Common myeloid progenitor, CD34-positive (primary cell): Measurements from ENCODE around the gene RAB15.
A peak's percentile ranks its signal among the peaks of the same experiment; 100 is the strongest.

ENCODE experiments used
- CTCF ChIA-PET: fragments of 350-600 bp; sonication (Branson Sonifier 250); formaldehyde crosslinking; loops from one replicate; lab custom pipeline; 2021; ENCODE audit warnings: antibody characterized with exemption; lab: Charles Lee
- POLR2A ChIA-PET: fragments of 350-600 bp; sonication (Branson Sonifier 250); formaldehyde crosslinking; loops from one replicate; lab custom pipeline; 2021; ENCODE audit warnings: antibody characterized with exemption; lab: Charles Lee
- DNase-seq, 3 donors: peaks; one replicate each; pipeline versions ENCODE4 v3.0.0 to v3.0.0-alpha.2; 2013
- H3K27ac ChIP-seq, 2 experiments: 1 replicate in 1 of 2; 2 replicates in 1 of 2; pipeline ENCODE4 v1.7.0; 2013; ENCODE audit warnings: inconsistent platforms in 2 of 2, low read length in 2 of 2, mild to moderate bottlenecking in 2 of 2, low read depth in 1 of 2, moderate library complexity in 1 of 2; ENCODE audit not compliant: severe bottlenecking in 2 of 2, insufficient read depth in 1 of 2, poor library complexity in 1 of 2
- H3K27me3 ChIP-seq, 5 experiments: replicated peaks in 2 of 5; 1 replicate in 3 of 5; 2 replicates in 2 of 5; pipeline versions ENCODE4 v1.6.1 to v1.7.0; 2013; ENCODE audit warnings: low read length in 4 of 5, mild to moderate bottlenecking in 2 of 5, moderate library complexity in 2 of 5, inconsistent platforms in 1 of 5; ENCODE audit not compliant: insufficient read depth in 5 of 5, control insufficient read depth in 4 of 5
- H3K36me3 ChIP-seq, 4 experiments: 1 replicate in 2 of 4; 2 replicates in 2 of 4; pipeline versions ENCODE4 v1.6.1 to v1.7.0; 2013; ENCODE audit warnings: low read length in 3 of 4, control low read depth in 1 of 4, mild to moderate bottlenecking in 1 of 4; ENCODE audit not compliant: control insufficient read depth in 4 of 4, insufficient read depth in 4 of 4
- H3K4me1 ChIP-seq, 4 experiments: 1 replicate in 3 of 4; 2 replicates in 1 of 4; pipeline versions ENCODE4 v1.6.1 to v1.7.1; 2013; ENCODE audit warnings: low read length in 3 of 4, mild to moderate bottlenecking in 3 of 4, control low read depth in 1 of 4, inconsistent platforms in 1 of 4, moderate library complexity in 1 of 4; ENCODE audit not compliant: control insufficient read depth in 4 of 4, insufficient read depth in 4 of 4; ENCODE audit errors: control extremely low read depth in 1 of 4
- H3K4me3 ChIP-seq, 7 experiments: 1 replicate in 4 of 7; 2 replicates in 3 of 7; pipeline versions ENCODE4 v1.5.1 to v1.7.0; 2013; ENCODE audit warnings: mild to moderate bottlenecking in 7 of 7, low read length in 6 of 7, moderate library complexity in 6 of 7, inconsistent platforms in 2 of 7, low read depth in 2 of 7, control low read depth in 1 of 7; ENCODE audit not compliant: insufficient read depth in 4 of 7, control insufficient read depth in 1 of 7; ENCODE audit errors: extremely low read depth in 1 of 7
- H3K9me3 ChIP-seq, 5 experiments: 1 replicate in 4 of 5; 2 replicates in 1 of 5; pipeline versions ENCODE4 v1.6.1 to v1.7.1; 2013; ENCODE audit warnings: low read length in 4 of 5, mild to moderate bottlenecking in 2 of 5, inconsistent platforms in 1 of 5, low read depth in 1 of 5, moderate library complexity in 1 of 5; ENCODE audit not compliant: control insufficient read depth in 4 of 5, insufficient read depth in 2 of 5; ENCODE audit errors: control extremely low read depth in 1 of 5
- WGBS: methylation state at CpG from one replicate; pipeline ENCODE4 v1.1.5; 2013; ENCODE audit not compliant: insufficient coverage; 5-methylcytosine and 5-hydroxymethylcytosine counted together

RAB15 gene

DNA sequence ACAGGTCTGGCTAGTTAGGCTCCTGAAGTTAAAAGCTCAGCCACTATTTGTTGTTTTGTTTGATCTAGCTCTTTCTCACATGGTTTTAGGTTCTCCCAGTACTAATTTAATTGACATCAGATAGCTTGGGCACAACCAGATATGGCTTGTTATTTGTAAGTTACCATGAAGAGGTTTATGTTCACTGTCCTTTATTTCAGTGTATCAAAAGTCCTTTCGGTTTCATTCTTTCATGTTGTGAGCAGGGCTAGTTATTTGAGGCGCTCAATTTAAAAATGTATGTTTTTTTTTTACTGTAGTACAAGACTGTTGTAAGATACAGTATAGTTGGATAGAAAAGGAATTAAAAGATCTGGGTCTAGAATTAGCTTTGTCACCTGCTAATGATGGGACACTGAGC is 36.6 kb downstream of the RAB15 start:
- Histone ChIP-seq H3K36me3 (peaks cover 22 to 54% (median 37%) of the 10 kb centered on the region in 4 experiments), H3K4me3 (no peak overlapping the region), H3K27me3 (no peaks in the 10 kb centered on the region), H3K4me1 (no peaks in the 10 kb centered on the region), H3K27ac (no peak overlapping the region), H3K9me3 (no peaks in the 10 kb centered on the region)
- no peak for DNase-seq
- 92% methylated on average over 2 of the region's 2 CpGs for WGBS
- POLR2A ChIA-PET = interaction anchor here (0.6 kb wide), 1 partner anchor 54 kb away, joined by 4 read pairs; no protein-coding TSS in a partner anchor
- CTCF ChIA-PET = interaction anchor here (0.7 to 2.5 kb wide), 8 partner anchors 9 to 1098 kb away, joined by 3 to 12 read pairs (median 4); no protein-coding TSS in a partner anchor

DNA sequence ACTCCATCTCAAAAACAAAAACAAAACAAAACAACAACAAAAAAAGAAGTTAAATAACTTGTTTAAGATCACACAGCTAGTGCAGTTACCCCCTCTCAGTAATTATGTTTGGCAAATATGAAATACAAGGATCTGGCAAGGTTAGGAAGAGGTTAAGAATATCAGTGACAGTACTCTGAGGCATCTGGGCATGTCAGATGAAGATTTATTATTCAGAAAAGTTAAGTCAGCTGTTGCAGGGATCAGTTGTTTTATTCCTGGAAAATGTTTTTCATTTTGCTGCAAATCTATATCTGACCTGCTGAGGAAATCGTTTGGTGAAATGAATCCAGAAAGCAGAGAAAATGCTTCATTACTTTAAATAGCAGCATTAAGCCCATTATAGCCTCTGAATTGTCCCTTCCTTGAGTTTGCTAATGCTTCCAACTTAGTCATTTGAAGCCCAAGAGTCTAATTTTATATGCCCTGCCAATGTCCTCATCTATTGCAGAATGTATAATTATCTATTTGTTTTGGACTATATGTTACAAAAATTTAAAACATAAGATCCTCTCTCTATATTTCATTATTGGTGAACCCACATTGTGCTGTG is 37.7 kb downstream of the RAB15 start:
- Histone ChIP-seq H3K27ac (no peak overlapping the region), H3K36me3 (peaks cover 22 to 60% (median 34%) of the 10 kb centered on the region in 4 experiments)
- POLR2A ChIA-PET = no interaction called here

DNA sequence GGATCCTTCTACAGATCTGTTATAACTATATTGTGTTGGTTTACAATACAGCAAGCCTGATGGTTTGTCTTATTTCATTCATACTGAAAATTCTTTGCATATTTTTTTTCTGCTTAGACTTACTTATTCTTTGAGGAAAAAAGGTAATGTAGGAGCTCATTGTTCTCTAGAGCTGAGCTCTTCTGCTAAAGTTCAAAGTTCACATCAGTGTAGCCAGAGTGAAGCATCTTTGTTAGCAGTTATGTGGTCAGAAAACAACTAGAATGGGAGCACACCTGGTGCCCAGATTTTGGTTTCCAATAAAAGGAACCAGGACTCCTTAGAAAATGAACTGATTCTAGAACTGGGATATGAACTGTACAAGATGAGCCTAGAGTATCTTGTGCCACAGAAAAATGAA is 39.9 kb downstream of the RAB15 start:
- H3K9me3 ChIP-seq = no peaks in the 10 kb centered on the region
- POLR2A ChIA-PET = no interaction called here
- peaks cover 22 to 57% (median 33%) of the 10 kb centered on the region in 4 experiments for H3K36me3 ChIP-seq
- DNase-seq = no peak
- H3K4me3 ChIP-seq = no peak overlapping the region
- H3K4me1 ChIP-seq = peaks cover 8 to 30% (median 19%) of the 10 kb centered on the region in 4 experiments
- H3K27ac ChIP-seq = no peak overlapping the region
- no peaks in the 10 kb centered on the region for H3K27me3 ChIP-seq
- CTCF ChIA-PET = interaction anchor here (1.1 to 1.5 kb wide), 2 partner anchors 19 to 21 kb away, joined by 3 to 5 read pairs; no protein-coding TSS in a partner anchor

More for the DNA sequence above, 37.7 kb downstream of the RAB15 start:
- WGBS = 100% methylated on average over 1 of the region's 1 CpG
- Histone ChIP-seq H3K4me1 (peaks cover 0 to 9% (median under 1%) of the 10 kb centered on the region in 4 experiments), H3K4me3 (no peak overlapping the region), H3K9me3 (no peaks in the 10 kb centered on the region), H3K27me3 (no peaks in the 10 kb centered on the region)
- CTCF ChIA-PET = no interaction called here
- no peak for DNase-seq

DNA sequence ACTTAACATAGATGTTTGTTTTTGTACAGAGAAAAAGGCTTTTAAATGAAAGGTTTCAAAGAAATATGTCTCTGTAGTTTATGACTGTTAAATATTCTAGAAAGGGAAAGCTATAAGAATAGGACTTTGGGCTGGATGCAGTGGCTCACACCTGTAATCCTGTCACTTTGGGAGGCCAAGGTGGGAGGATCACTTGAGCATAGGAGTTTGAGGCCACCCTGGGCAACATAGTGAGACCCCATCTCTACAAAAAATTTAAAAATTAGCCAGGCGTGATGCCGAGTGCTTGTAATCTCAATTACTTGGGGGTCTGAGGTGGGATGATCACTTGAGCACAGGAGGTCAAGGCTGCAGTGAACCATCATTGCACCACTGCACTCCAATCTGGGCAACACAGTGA is 41.0 kb downstream of the RAB15 start:
- POLR2A ChIA-PET = no interaction called here
- no peak for DNase-seq
- H3K4me1 ChIP-seq = peaks cover 8 to 42% (median 29%) of the 10 kb centered on the region in 4 experiments
- no peaks in the 10 kb centered on the region for H3K9me3 ChIP-seq
- H3K4me3 ChIP-seq = no peak overlapping the region
- WGBS = 100% methylated on average over 2 of the region's 2 CpGs
- CTCF ChIA-PET = interaction anchor here (1.1 to 1.9 kb wide), 5 partner anchors 11 to 108 kb away, joined by 3 to 7 read pairs (median 3); partner anchors contain the start of gene GPX2
- H3K27me3 ChIP-seq = no peaks in the 10 kb centered on the region
- peaks cover 21 to 65% (median 31%) of the 10 kb centered on the region in 4 experiments for H3K36me3 ChIP-seq
- H3K27ac ChIP-seq = no peak overlapping the region

DNA sequence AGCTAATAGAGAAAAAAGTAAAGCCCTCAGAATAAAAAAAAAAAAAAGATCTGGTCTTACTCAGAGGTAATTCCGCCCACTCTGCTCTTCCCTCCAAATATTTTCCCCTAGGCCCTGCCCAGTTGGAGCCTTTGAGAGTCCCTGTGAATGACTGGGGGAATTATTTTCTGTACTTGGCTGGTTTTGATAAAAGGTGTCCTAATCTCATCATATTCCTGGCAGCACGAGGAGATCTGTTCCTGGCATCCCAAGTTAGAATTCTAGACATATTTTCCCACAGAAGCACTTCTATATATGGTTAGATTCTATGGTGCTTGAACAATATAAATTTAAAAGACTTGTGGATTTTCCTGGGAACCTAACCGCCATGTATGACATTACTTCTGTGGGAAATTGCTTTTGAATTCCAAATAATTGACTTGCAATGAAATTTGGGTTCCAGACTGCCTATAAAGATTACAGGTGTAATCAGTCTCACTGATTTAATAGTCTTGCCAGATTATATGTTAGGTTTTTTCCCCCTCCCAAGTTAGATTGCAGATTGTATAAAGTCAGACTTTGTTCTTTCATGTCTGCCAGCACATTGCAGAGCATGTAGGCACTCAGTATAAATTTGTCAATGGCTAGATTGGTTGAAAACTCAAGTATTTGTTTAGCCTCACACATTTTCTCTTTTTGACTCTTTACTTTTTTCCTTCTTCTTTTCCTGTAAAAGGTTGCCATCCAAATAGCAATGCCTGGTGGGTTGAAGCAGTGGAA is 41.9 kb downstream of the RAB15 start:
- ChIA-PET POLR2A (no interaction called here), CTCF (interaction anchor here (1.1 to 1.9 kb wide), 3 partner anchors 12 to 107 kb away, joined by 3 to 7 read pairs (median 3); partner anchors contain the start of gene GPX2)
- WGBS = no CpG with 5 or more reads among the region's 3 CpGs
- H3K27ac ChIP-seq = peak overlapping the region in 1 of 2 experiments; percentile 37
- no peaks in the 10 kb centered on the region for H3K27me3 ChIP-seq
- no peaks in the 10 kb centered on the region for H3K9me3 ChIP-seq
- H3K36me3 ChIP-seq = peaks cover 21 to 68% (median 33%) of the 10 kb centered on the region in 4 experiments
- H3K4me3 ChIP-seq = no peak overlapping the region
- H3K4me1 ChIP-seq = peaks cover 8 to 43% (median 29%) of the 10 kb centered on the region in 4 experiments
- DNase-seq = no peak

DNA sequence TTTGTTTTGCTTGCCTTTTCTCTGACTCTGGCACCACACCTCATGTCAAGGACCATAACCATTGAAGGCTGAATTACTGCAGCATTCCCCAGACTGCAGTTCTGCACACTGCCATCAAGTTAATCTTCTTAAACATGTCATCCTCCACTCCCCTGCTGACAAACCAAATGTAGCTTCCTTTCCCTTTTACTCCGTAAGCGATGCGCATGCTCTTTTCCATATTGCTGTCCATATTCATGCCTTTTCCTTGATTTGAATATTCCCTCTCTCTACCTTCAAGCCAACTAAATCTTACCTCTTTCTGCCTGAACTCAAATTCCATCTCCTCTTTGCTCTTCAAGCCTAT is 43.1 kb downstream of the RAB15 start:
- peak overlapping the region in 2 of 7 experiments; percentile 7 to 42 for H3K4me3 ChIP-seq
- ChIA-PET POLR2A (no interaction called here), CTCF (no interaction called here)
- no peaks in the 10 kb centered on the region for H3K27me3 ChIP-seq
- H3K4me1 ChIP-seq = peaks cover 8 to 43% (median 29%) of the 10 kb centered on the region in 4 experiments
- H3K27ac ChIP-seq = peak overlapping the region in 1 of 2 experiments; percentile 11
- no peaks in the 10 kb centered on the region for H3K9me3 ChIP-seq
- 100% methylated on average over 3 of the region's 3 CpGs for WGBS
- peak in 1 of 3 donors; percentile 27 for DNase-seq
- peaks cover 19 to 72% (median 36%) of the 10 kb centered on the region in 4 experiments for H3K36me3 ChIP-seq
